ENCODE data around the gene SOWAHC. TPM values are rescaled to one million over a fixed set of nuclear protein-coding genes. Genes with fewer than 3 reads are reported as not detected.

SOWAHC gene, protein sequence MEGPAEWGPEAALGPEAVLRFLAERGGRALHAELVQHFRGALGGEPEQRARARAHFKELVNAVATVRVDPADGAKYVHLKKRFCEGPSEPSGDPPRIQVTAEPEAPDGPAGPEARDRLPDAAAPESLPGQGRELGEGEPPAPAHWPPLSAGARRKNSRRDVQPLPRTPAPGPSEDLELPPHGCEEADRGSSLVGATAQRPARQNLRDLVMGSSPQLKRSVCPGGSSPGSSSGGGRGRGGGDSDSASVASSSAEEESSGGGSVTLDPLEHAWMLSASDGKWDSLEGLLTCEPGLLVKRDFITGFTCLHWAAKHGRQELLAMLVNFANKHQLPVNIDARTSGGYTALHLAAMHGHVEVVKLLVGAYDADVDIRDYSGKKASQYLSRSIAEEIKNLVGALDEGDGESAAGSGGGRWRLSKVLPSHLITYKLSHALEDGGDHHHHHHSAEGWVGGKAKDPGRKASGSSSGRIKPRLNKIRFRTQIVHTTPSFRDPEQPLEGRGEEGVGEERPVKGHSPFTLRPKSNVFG
- total RNA-seq, result 24.7 and 44.6 TPM in 2 replicates

DNA sequence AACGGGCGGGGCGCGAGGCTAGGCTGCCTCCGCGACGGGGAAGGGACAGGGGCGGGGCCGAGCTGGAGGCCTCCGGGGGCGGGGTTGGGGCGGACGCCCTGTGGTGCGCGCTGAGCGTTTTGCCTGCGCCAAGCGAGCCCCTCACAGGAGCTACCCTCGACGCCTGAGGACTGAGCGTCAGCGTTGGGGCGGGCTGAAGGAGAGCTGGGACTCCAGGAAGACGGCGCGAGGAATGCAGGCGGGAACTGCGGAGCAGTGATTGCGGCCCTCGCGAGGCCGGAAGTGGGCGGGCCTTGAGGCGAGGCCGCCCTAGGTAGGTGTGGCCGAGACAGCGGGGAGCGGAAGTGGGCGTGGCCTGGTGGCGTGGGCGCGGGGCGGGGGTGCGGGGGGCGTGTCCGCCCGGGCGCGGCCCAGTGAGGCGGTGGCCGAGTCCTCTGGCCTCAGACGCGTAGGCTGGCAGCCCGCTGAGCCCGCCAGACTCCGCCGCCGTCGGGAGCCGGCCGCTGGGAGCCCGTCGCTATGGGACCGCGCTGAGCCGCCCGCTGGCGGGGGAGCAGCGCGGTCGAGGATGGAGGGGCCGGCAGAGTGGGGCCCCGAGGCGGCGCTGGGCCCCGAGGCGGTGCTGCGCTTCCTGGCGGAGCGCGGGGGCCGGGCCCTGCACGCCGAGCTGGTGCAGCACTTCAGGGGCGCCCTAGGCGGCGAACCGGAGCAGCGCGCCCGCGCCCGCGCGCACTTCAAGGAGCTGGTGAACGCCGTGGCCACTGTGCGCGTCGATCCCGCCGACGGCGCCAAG, at the start of gene SOWAHC, which contains the start of gene SEPTIN10:
Gene SOWAHC, plus strand, starts transcription at position 443 of the 793 bp plus-strand sequence. Its CDS starts 126 bp downstream, at position 569.
Gene SEPTIN10, minus strand, starts transcription at position 45 of the 793 bp plus-strand sequence. CDS start 139 bp downstream, outside the sequence.

Other genes with a start within 250 kb of the SOWAHC start
- gene SEPTIN10, start 398 bp upstream of the SOWAHC start, total RNA-seq, result 90.2 and 113 TPM in 2 replicates
- 13.7 and 18.2 TPM in 2 replicates for gene RGPD5, start 179.9 kb downstream of the SOWAHC start, total RNA-seq

Measured in placental epithelial cell (primary cell).